ENCODE data around the gene ATP6AP1. TPM values are rescaled to one million over a fixed set of nuclear protein-coding genes. Genes with fewer than 3 reads are reported as not detected.

The ATP6AP1 gene
- total RNA-seq, 2 experiments from 2014 or later: 46.1 to 46.9 TPM

GRCh38 chrX:154449618-154450017, 21.1 kb downstream of the ATP6AP1 start:
- Mint-ChIP-seq H3K4me1 (peaks cover 2% of the 10 kb centered on the region), H3K27ac (no peak overlapping the region), H3K36me3 (ENCODE audit: low read depth) (peaks cover 9% of the 10 kb centered on the region), H3K27me3 (no peaks in the 10 kb centered on the region), H3K9me3 (no peaks in the 10 kb centered on the region), H3K4me3 (no peak overlapping the region)
- CTCF ChIA-PET: interaction anchor here (0.5 to 1.5 kb wide), 2 partner anchors 23 to 381 kb away, joined by 3 to 4 read pairs; no protein-coding TSS in a partner anchor
- POLR2A ChIA-PET: no interaction called here
- DNase-seq: no peak

DNA sequence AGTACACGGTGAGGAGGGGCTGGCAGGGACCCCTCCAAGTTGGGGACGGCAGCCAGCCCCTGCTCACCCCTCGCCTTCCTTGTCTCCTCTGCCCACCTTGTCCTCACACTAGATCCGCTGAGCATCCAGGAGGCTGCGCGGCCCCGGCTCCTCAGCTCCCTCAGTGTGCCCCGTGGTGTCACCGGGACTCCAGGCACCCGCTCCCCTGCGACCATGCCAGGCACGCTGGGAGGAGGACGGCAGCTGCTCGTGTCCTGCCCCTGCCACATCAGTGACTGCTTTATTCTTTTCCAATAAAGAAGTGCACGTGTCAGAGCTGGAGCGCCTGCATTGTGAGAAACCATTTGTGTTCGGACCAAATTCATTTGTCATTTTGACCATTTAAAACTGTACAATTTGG, 21.8 kb downstream of the ATP6AP1 start:
- Mint-ChIP-seq H3K4me3 (no peak overlapping the region), H3K27ac (no peak overlapping the region), H3K27me3 (no peaks in the 10 kb centered on the region), H3K4me1 (peaks cover 2% of the 10 kb centered on the region), H3K36me3 (ENCODE audit: low read depth) (peaks cover 9% of the 10 kb centered on the region), H3K9me3 (no peaks in the 10 kb centered on the region)
- DNase-seq: no peak
- CTCF ChIA-PET: interaction anchor here (0.9 to 1.5 kb wide), 2 partner anchors 9 to 22 kb away, joined by 3 read pairs; no protein-coding TSS in a partner anchor
- POLR2A ChIA-PET: no interaction called here

- no peak overlapping the region for H3K27ac Mint-ChIP-seq
- no peak overlapping the region for H3K4me3 Mint-ChIP-seq
- H3K36me3 Mint-ChIP-seq (ENCODE audit: low read depth): peaks cover 4% of the 10 kb centered on the region
- no peaks in the 10 kb centered on the region for H3K27me3 Mint-ChIP-seq
- no peaks in the 10 kb centered on the region for H3K9me3 Mint-ChIP-seq
- POLR2A ChIA-PET: no interaction called here
- CTCF ChIA-PET: interaction anchor here (0.7 to 1.5 kb wide), 3 partner anchors 9 to 412 kb away, joined by 3 to 6 read pairs (median 3); no protein-coding TSS in a partner anchor
- H3K4me1 Mint-ChIP-seq: peaks cover 5% of the 10 kb centered on the region
- DNase-seq: no peak
These were observed 24.3 kb downstream of the ATP6AP1 start for GRCh38 chrX:154452823-154453222.

DNA sequence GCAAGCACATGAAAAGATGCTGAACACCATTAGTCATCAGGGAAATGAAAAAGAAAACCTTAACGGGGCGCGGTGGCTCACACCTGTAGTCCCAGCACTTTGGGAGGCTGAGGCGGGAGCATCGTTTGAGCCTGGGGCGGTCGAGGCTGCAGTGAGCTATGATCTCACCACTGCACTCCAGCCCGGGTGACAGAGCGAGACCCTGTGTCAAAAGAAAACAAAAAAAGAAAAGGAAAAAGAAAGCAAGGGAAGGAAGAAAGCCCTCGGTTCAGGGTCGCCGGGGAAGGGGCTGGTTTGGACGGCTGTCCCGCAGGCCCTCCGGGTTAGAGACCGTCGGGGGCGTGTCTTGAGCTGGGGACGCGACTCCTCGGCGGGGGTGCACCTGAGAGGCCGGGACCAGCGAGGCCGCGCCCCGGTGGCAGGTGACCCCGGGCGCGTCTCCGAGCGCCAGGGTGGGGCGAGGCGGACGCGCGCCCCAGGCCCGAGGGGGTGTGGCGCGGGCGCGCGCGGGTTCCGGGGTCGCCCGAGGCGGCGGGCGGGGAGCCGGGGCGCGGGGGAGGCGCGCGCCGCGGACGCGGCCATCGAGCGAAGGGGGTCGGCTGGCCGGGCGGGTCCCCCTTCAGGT, 29.1 kb downstream of the ATP6AP1 start:
- Mint-ChIP-seq H3K9me3 (no peaks in the 10 kb centered on the region), H3K4me1 (peaks cover 9% of the 10 kb centered on the region), H3K4me3 (peak overlapping the region; percentile 90), H3K27ac (peak overlapping the region; percentile 92), H3K36me3 (ENCODE audit: low read depth) (peaks cover 2% of the 10 kb centered on the region), H3K27me3 (no peaks in the 10 kb centered on the region)
- CTCF ChIA-PET: interaction anchor here (0.6 kb wide), 1 partner anchor 77 kb away, joined by 3 read pairs; no protein-coding TSS in a partner anchor
- peak; percentile 48 for DNase-seq
- POLR2A ChIA-PET: no interaction called here

GRCh38 chrX:154458116-154458953, 29.9 kb downstream of the ATP6AP1 start, which contains the start of gene PLXNA3:
Gene PLXNA3, plus strand, starts transcription at chrX:154458281. Its CDS starts 1,903 bp downstream, at chrX:154460184.
- ChIA-PET CTCF (interaction anchor here (0.6 to 0.9 kb wide), 3 partner anchors 27 to 76 kb away, joined by 3 to 4 read pairs (median 3); partner anchors contain the start of gene RPL10), POLR2A (no interaction called here)
- no peaks in the 10 kb centered on the region for H3K27me3 Mint-ChIP-seq
- peak within 1 kb of the TSS; percentile 92 for H3K27ac Mint-ChIP-seq
- peak; percentile 50 for DNase-seq
- H3K9me3 Mint-ChIP-seq: no peaks in the 10 kb centered on the region
- peaks cover 9% of the 10 kb centered on the region for H3K4me1 Mint-ChIP-seq
- peak within 1 kb of the TSS; percentile 90 for H3K4me3 Mint-ChIP-seq
- no peaks in the 10 kb centered on the region for H3K36me3 Mint-ChIP-seq (ENCODE audit: low read depth)

GRCh38 chrX:154458954-154459778, 30.7 kb downstream of the ATP6AP1 start:
- DNase-seq: no peak
- POLR2A ChIA-PET: no interaction called here

DNA sequence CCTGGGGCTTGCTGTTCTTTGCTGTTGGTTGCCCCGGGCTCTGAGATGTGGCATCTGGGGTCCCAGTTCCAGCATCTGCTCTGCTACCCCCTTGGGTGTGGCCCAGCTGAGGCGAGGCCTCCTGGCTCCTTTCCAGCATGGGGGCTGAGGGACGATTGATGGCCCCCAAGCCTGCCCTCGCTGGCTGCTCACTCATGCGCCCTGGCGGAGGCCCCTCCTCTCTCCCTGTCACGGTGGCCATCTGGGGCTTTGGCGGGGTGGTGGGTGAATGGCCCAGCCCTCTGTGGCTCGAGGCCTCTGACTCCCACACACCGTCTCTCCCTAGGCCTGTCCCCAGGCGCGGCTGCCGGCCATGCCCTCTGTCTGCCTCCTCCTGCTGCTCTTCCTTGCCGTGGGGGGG, 31.4 kb downstream of the ATP6AP1 start:
- POLR2A ChIA-PET: no interaction called here
- peak overlapping the region; percentile 76 for H3K4me3 Mint-ChIP-seq

More at GRCh38 chrX:154458954-154459778, 30.7 kb downstream of the ATP6AP1 start:
- H3K9me3 Mint-ChIP-seq: no peaks in the 10 kb centered on the region
- CTCF ChIA-PET: interaction anchor here (0.9 kb wide), 2 partner anchors 26 to 60 kb away, joined by 3 to 4 read pairs; partner anchors contain the start of gene RPL10
- H3K4me1 Mint-ChIP-seq: peaks cover 9% of the 10 kb centered on the region
- H3K27me3 Mint-ChIP-seq: no peaks in the 10 kb centered on the region
- H3K36me3 Mint-ChIP-seq (ENCODE audit: low read depth): no peaks in the 10 kb centered on the region
- H3K27ac Mint-ChIP-seq: peak overlapping the region; percentile 82
- peak overlapping the region; percentile 76 for H3K4me3 Mint-ChIP-seq

GRCh38 chrX:154460326-154460725, 31.8 kb downstream of the ATP6AP1 start:
- peaks cover 9% of the 10 kb centered on the region for H3K4me1 Mint-ChIP-seq
- H3K9me3 Mint-ChIP-seq: no peaks in the 10 kb centered on the region
- no peak for DNase-seq
- POLR2A ChIA-PET: no interaction called here
- CTCF ChIA-PET: no interaction called here
- H3K36me3 Mint-ChIP-seq (ENCODE audit: low read depth): no peaks in the 10 kb centered on the region
- H3K27ac Mint-ChIP-seq: no peak overlapping the region
- no peaks in the 10 kb centered on the region for H3K27me3 Mint-ChIP-seq
- H3K4me3 Mint-ChIP-seq: no peak overlapping the region

More for the DNA sequence above, 31.4 kb downstream of the ATP6AP1 start:
- no peaks in the 10 kb centered on the region for H3K9me3 Mint-ChIP-seq
- no peaks in the 10 kb centered on the region for H3K27me3 Mint-ChIP-seq
- CTCF ChIA-PET: interaction anchor here (0.9 kb wide), 1 partner anchor 61 kb away, joined by 3 read pairs; the partner anchor contains the start of gene RPL10
- H3K36me3 Mint-ChIP-seq (ENCODE audit: low read depth): no peaks in the 10 kb centered on the region
- peaks cover 9% of the 10 kb centered on the region for H3K4me1 Mint-ChIP-seq
- H3K27ac Mint-ChIP-seq: no peak overlapping the region
- DNase-seq: no peak

- CTCF ChIA-PET: interaction anchor here (0.8 to 1.2 kb wide), 2 partner anchors 10 to 18 kb away, joined by 3 to 4 read pairs; no protein-coding TSS in a partner anchor
- POLR2A ChIA-PET: no interaction called here
- H3K36me3 Mint-ChIP-seq (ENCODE audit: low read depth): no peaks in the 10 kb centered on the region
- no peak overlapping the region for H3K27ac Mint-ChIP-seq
- H3K4me1 Mint-ChIP-seq: peaks cover 6% of the 10 kb centered on the region
- no peaks in the 10 kb centered on the region for H3K27me3 Mint-ChIP-seq
- no peak overlapping the region for H3K4me3 Mint-ChIP-seq
- no peak for DNase-seq
- H3K9me3 Mint-ChIP-seq: no peaks in the 10 kb centered on the region
These were observed 33.9 kb downstream of the ATP6AP1 start for GRCh38 chrX:154462396-154462795.

GRCh38 chrX:154463611-154464220, 35.2 kb downstream of the ATP6AP1 start:
- Mint-ChIP-seq H3K4me3 (no peak overlapping the region), H3K27ac (no peak overlapping the region), H3K9me3 (no peaks in the 10 kb centered on the region), H3K27me3 (no peaks in the 10 kb centered on the region), H3K4me1 (peaks cover 4% of the 10 kb centered on the region), H3K36me3 (ENCODE audit: low read depth) (no peaks in the 10 kb centered on the region)
- ChIA-PET POLR2A (interaction anchor here (0.5 kb wide), 1 partner anchor 37 kb away, joined by 3 read pairs; no protein-coding TSS in a partner anchor), CTCF (interaction anchor here (1.0 kb wide), 1 partner anchor 11 kb away, joined by 6 read pairs; no protein-coding TSS in a partner anchor)
- DNase-seq: no peak

DNA sequence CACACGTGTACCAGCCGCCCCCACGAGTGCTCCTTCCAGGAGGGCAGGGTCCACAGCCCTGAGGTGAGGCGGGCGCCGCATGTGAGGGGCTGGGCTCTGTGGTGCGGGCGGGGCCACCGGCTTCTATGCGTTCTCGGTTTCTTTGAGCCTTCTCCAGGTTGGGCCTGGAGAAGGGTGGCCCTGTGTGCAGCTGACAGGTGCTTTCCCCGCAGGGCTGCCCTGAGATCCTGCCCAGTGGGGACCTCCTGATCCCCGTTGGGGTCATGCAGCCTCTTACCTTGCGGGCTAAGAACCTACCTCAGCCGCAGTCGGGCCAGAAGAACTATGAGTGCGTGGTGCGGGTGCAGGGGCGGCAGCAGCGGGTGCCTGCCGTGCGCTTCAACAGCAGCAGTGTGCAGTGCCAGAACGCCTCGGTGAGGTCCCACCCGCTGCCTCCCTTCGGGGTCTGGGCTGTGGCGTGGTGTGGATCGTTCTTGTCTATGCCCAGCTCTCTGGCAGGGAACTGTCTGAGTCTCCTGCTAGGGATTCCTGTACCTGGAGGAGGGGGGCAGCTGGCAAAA, 36.4 kb downstream of the ATP6AP1 start:
- Mint-ChIP-seq H3K36me3 (ENCODE audit: low read depth) (no peaks in the 10 kb centered on the region), H3K4me1 (no peaks in the 10 kb centered on the region), H3K9me3 (no peaks in the 10 kb centered on the region), H3K4me3 (no peak overlapping the region), H3K27me3 (no peaks in the 10 kb centered on the region), H3K27ac (no peak overlapping the region)
- ChIA-PET POLR2A (no interaction called here), CTCF (interaction anchor here (0.9 to 1.2 kb wide), 3 partner anchors 20 to 27 kb away, joined by 3 read pairs; partner anchors contain the start of gene UBL4A)
- no peak for DNase-seq

Data from activated CD4-positive, alpha-beta T cell treated with anti-CD3 and anti-CD28 coated beads, Interleukin-2, amount 10 ng/mL, durations not matched to agents 7 days and 5 days (primary cell).